Hypothalamus (tissue), 51 donors: ENCODE data around the gene VAX1.
"Not testable (repeated sequence)": the region's sequence is repeated elsewhere in the genome, so short reads cannot be mapped to it uniquely, and the experiment has no call there.

Source experiments
- DNase-seq, 51 donors: peaks; one replicate each; lab custom pipeline; 2025; lab: John Stamatoyannopoulos, UW

Gene VAX1

GRCh38 chr10:117086546-117086945, 51.5 kb downstream of the VAX1 start:
- no peak for DNase-seq

GRCh38 chr10:117084421-117085246, 53.4 kb downstream of the VAX1 start:
- not testable (repeated sequence) for DNase-seq
